ENCODE results near the gene ACTA2.
A peak's percentile ranks its signal among the peaks of the same experiment; 100 is the strongest.

The ACTA2 gene

DNA sequence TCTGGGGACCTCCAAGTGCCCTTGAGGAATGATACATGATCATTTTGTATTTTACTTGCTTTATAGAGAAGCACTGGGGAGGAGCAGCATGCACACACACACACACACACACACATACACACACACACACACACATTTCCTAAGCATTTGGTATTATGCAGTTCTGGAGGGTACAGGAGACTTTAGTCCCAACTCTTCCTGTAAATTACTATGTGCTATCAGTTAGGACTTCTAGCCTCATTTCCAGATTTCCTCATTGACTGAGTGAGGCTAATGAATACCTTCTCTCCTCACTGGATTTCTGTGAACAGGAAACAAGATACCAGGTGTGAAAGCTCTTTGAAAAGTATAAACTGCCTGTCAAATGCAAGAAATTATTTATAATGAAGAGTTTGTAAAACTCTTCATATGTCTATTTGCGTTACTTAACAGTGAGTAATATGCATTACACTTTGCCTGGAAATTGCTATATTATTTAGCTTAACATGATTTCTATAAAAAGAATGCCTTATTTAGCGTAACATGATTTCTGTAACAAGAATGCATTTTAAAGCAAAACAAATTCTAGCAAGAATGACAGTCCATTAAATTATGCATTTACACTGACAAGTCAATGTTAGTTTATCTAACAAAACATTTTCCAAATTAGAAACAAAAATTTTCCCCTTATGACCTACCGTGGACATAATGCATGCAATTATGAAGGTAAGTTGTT, 34.2 kb downstream of the ACTA2 start:
- peak; percentile 20 for DNase-seq

GRCh38 chr10:88916986-88917385, 35.6 kb downstream of the ACTA2 start:
- no peak for DNase-seq

DNA sequence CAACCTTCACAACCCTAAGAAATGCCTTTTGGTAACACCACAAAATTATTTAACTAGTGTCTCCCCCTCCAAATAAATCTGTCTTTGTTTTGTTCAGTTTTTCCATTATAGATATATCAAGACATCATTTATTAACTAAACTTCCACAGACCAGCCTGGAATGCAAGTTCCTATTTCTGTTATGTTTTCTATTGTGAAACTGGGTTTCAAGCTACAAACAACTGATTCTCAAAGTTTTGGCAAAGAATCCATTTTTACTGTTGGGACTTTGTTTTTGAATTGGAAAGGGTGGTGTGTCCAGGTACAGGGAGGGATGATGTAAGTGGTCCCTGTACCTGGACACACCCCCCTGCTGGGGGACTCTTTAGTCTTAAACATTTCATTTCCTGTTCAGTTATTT, 36.3 kb downstream of the ACTA2 start:
- DNase-seq = no peak

- peak; percentile 66 for DNase-seq
Observed at GRCh38 chr10:88915781-88916180, 36.8 kb downstream of the ACTA2 start.

DNA sequence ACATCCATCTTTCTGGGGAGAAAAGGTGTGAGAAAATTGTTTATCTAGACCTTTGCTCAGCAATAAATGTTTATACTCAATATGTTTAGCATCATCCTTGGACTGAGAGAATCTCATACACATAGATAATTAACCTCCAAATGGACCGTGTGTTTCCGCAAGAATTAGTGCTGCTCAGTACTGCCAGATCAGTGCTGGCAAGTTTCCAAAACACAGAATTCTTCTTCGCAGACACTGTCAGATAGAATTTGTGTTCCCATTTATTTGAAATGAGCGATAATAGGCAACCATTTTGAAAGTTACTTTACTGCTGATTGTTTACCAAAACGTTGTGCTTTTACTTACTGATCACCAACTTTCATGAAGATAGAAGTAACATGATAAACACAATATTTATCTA, 38.8 kb downstream of the ACTA2 start:
- no peak for DNase-seq

- DNase-seq = no peak
Observed at GRCh38 chr10:88913127-88913526, 39.4 kb downstream of the ACTA2 start.

- no peak for DNase-seq
Observed at GRCh38 chr10:88911851-88912250, 40.7 kb downstream of the ACTA2 start.

GRCh38 chr10:88911116-88911515, 41.5 kb downstream of the ACTA2 start:
- no peak for DNase-seq

DNA sequence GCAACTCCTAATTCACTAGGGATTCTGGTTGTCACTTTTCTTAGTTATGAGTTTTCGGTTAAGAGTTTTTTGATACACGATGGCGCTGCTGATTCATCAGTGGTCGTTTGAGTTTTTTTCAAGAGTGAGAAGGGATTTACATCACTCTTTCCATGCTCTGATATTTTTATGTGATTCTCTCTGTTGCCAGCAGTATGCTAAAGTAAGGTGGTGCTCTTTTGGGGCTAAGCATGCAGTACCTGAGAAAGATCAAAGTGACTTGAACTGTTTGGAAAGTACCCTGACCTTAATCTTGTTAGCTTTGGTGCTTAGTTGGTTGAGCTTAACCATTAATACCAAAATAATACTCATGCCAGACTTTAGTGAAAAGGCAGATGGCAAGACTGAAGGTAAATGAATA, 44.4 kb downstream of the ACTA2 start:
- DNase-seq = no peak

- no peak for DNase-seq
Observed at GRCh38 chr10:88906921-88907320, 45.7 kb downstream of the ACTA2 start.

GRCh38 chr10:88903715-88904114, 48.9 kb downstream of the ACTA2 start:
- no peak for DNase-seq

GRCh38 chr10:88901984-88902789, 50.4 kb downstream of the ACTA2 start:
- DNase-seq = no peak

DNA sequence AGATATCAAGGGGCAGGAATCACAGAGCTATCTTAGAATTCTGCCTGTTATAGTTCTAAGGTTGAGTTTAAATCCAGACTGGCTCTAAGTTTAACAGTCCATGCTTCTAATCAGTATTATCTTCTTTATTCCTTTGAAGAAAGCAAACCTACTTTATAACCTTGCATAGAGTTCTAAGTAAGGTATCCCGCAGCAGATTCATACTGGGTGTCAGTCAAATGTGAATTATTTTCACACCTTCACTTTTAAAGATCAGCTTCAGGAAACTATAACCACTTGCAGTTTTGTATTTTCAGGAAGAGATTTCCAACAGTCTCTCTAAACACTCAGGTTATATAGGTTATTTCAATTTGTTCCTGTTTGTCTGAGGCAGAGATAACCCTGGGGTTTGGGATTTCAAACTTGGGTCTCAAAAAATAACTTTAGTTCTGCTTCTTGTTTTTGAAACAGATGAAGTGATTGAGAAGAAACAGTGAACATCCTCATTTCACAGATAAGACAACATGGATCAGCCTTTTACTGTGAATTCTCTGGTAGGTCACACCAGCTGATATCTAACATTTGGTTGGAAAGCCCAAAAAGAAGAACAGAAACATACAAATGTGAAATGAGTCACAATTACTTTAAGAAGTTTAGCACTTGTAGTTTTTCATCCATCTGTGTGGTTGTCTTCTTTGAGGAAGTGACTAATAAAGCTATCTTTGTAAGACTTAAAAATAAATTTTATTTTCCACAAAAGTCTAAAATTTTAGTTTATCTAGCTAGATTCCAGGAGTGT, 51.2 kb downstream of the ACTA2 start:
- DNase-seq = peak; percentile 29

DNA sequence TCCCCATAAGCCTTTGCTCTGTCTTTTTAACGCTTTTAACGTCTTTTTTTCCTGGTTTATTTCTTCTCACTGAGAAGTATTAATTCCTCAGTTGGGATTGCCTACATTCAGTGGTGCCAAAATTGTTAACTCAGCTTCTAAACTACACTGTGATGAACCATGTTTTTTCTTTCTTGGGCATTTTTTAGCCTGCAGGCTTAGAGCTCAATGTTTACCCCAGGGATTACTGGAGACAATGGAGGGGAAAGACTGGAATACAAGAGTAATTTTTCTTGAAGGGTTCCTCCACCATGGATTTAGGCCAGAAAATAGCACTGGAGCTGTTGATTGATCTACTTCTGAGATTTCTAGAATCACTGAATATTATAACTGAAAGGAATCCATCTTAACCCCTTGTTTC, 52.7 kb downstream of the ACTA2 start:
- no peak for DNase-seq

GRCh38 chr10:88898727-88899126, 53.8 kb downstream of the ACTA2 start:
- no peak for DNase-seq

GRCh38 chr10:88896994-88897853, 55.3 kb downstream of the ACTA2 start:
- peak; percentile 51 for DNase-seq

DNA sequence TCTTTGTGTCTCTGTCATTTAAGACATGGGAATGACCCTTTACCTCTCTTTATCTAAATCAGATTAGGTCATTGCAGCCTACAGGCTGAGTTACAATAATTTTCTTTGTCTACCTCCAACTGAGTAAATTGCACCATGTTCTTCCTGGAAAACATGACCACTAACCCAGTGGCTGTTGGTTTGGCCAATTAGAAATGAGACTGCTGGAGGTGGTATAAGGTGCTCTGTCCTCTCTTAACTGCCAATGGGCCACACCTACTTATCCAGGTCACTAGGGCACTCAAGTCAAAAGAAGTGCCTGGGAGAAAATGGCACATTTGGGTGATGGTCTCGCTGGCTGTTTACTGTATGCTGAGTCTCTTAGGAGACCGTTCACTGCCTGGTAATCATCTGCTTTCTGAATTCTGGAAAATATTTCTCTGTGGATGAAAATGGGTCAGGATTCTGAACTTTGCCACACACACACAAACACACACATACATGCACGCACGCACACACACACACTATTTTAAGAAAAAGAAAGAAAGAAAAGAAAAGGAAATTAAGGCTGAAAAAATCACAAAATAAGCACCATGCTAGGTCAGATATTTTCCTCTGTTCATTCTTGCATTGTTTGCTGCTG, 56.1 kb downstream of the ACTA2 start:
- no peak for DNase-seq

GRCh38 chr10:88895250-88895649, 57.3 kb downstream of the ACTA2 start:
- no peak for DNase-seq

GRCh38 chr10:88893611-88894010, 59.0 kb downstream of the ACTA2 start:
- DNase-seq = peak; percentile 43

DNA sequence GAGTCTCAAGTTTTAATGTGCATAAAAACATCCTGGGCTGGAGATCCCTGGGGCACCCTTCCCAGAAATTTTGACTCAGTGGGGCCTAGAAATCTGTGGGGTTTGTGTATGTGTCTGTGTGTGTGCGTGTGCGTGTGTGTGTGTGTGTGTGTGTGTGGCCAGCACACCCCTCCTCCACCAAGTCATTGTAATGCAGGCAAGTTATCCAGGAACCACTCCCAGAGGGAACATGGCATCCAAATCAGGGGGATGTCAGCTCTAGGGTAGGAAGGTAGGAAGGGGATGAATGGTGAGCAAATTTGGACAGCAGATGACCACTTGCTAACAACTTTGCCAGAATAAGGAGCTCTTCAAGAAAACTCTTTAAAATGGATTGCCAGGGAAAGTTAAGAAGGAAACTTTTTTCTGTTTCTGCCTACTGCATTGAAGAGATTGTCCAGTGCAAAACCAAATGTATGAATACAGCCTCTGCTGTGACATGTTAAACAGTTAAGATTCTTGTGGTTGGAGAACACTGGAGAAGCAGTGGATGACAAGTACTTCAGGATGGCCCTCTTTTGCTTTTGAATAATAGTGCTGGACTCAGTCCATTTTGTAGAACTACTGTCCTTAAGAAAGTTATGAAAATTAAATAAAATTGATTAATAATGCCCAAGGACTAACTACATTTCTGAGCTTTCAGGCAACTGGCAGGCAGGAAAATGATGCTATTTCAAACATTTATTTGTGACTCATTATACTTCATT, 60.2 kb downstream of the ACTA2 start:
- peak; percentile 63 for DNase-seq

- peak; percentile 28 for DNase-seq
Observed at GRCh38 chr10:88890681-88891381, 61.7 kb downstream of the ACTA2 start.

All from EL (cell line).